Cerebellar nuclear complex (tissue), 1 donor: ENCODE data around the gene CADM1.
A peak's percentile ranks its signal among the peaks of the same experiment; 100 is the strongest.

Source experiments
- DNase-seq, 2 experiments: peaks; one replicate each; lab custom pipeline; 2025; lab: John Stamatoyannopoulos, UW

CADM1 gene

GRCh38 chr11:115446214-115446613, 58.0 kb downstream of the CADM1 start:
- no peak for DNase-seq

GRCh38 chr11:115444542-115444941, 59.7 kb downstream of the CADM1 start:
- DNase-seq, result no peak

GRCh38 chr11:115439969-115440540, 64.2 kb downstream of the CADM1 start:
- DNase-seq, result no peak

- DNase-seq, result no peak
Observed at GRCh38 chr11:115439385-115439784, 64.8 kb downstream of the CADM1 start.

GRCh38 chr11:115437902-115438575, 66.2 kb downstream of the CADM1 start:
- DNase-seq, result no peak

- no peak for DNase-seq
Observed at GRCh38 chr11:115430345-115430744, 73.9 kb downstream of the CADM1 start.

GRCh38 chr11:115428306-115428705, 75.9 kb downstream of the CADM1 start:
- no peak for DNase-seq

GRCh38 chr11:115425816-115426215, 78.4 kb downstream of the CADM1 start:
- DNase-seq, result peak; percentile 22 to 66

- no peak for DNase-seq
Observed at GRCh38 chr11:115425250-115425649, 79.0 kb downstream of the CADM1 start.

- DNase-seq, result no peak
Observed at GRCh38 chr11:115423728-115424459, 80.3 kb downstream of the CADM1 start.

- no peak for DNase-seq
Observed at GRCh38 chr11:115421992-115422689, 82.1 kb downstream of the CADM1 start.

- DNase-seq, result no peak
Observed at GRCh38 chr11:115421352-115421991, 82.7 kb downstream of the CADM1 start.

- no peak for DNase-seq
Observed at GRCh38 chr11:115420505-115420904, 83.7 kb downstream of the CADM1 start.

- no peak for DNase-seq
Observed at GRCh38 chr11:115418626-115419025, 85.6 kb downstream of the CADM1 start.

- DNase-seq, result no peak
Observed at GRCh38 chr11:115418081-115418480, 86.1 kb downstream of the CADM1 start.

- DNase-seq, result no peak
Observed at GRCh38 chr11:115411120-115411519, 93.1 kb downstream of the CADM1 start.

GRCh38 chr11:115409691-115410220, 94.5 kb downstream of the CADM1 start:
- DNase-seq, result no peak

- DNase-seq, result no peak
Observed at GRCh38 chr11:115409116-115409670, 95.0 kb downstream of the CADM1 start.

GRCh38 chr11:115408036-115408921, 95.9 kb downstream of the CADM1 start:
- DNase-seq, result no peak

- no peak for DNase-seq
Observed at GRCh38 chr11:115407496-115407895, 96.7 kb downstream of the CADM1 start.
